Adrenal gland (tissue), 19 donors: ENCODE measurements around the gene RGL3. TPM values are rescaled to one million over a fixed set of nuclear protein-coding genes. Genes with fewer than 3 reads are reported as not detected.
A peak's percentile ranks its signal among the peaks of the same experiment; 100 is the strongest.
"Not testable (repeated sequence)": the region's sequence is repeated elsewhere in the genome, so short reads cannot be mapped to it uniquely, and the experiment has no call there.

Experiments used
- DNase-seq, 7 donors: peaks; one replicate each; pipeline ENCODE4 v3.0.0-alpha.2; 2019 to 2020
- H3K27ac ChIP-seq, 5 donors: fragments of 200-600 bp; sonication (generic) in 4 of 5; 1 replicate in 3 of 5; 2 replicates in 2 of 5; pipeline versions ENCODE4 v1.5.1 to v1.8.0; 2016 to 2020; ENCODE audit warnings: mild to moderate bottlenecking in 1 of 5
- H3K27me3 ChIP-seq: fragments of 200-600 bp; 2 replicates; pipeline ENCODE4 v1.8.0; 2021
- H3K36me3 ChIP-seq, 2 donors: fragments of 200-600 bp; replicated peaks in 1 of 2; 1 replicate in 1 of 2; 2 replicates in 1 of 2; pipeline versions ENCODE4 v1.5.1 to v1.8.0; 2018 to 2022
- H3K4me1 ChIP-seq, 2 donors: fragments of 200-600 bp; replicated peaks in 1 of 2; 1 replicate in 1 of 2; 2 replicates in 1 of 2; pipeline versions ENCODE4 v1.5.1 to v1.8.0; 2018 to 2021
- H3K4me3 ChIP-seq, 4 donors: fragments of 200-600 bp; sonication (generic) in 3 of 4; one replicate each; pipeline ENCODE4 v1.5.1; 2016 to 2018
- H3K9me3 ChIP-seq, 3 donors: fragments of 200-600 bp; sonication (generic) in 1 of 3; replicated peaks in 1 of 3; 1 replicate in 2 of 3; 2 replicates in 1 of 3; pipeline versions ENCODE4 v1.5.1 to v1.8.0; 2016 to 2021
- CTCF ChIP-seq, 6 experiments: fragments of 450-650 bp in 4 of 6; fragments of 200-600 bp in 2 of 6; sonication (generic) in 1 of 6; IDR thresholded peaks; 1 replicate in 5 of 6; 2 replicates in 1 of 6; pipeline versions ENCODE4 v1.5.1 to v1.8.0; 2016 to 2021; ENCODE audit warnings: antibody characterized with exemption in 6 of 6, mild to moderate bottlenecking in 2 of 6, moderate library complexity in 1 of 6
- POLR2A ChIP-seq, 2 donors: fragments of 450-650 bp; IDR thresholded peaks; one replicate each; pipeline ENCODE4 v1.6.1; 2017; ENCODE audit warnings: antibody characterized with exemption in 2 of 2, mild to moderate bottlenecking in 2 of 2, moderate library complexity in 1 of 2
- WGBS, 4 donors: extraction: QIAGEN DNeasy Blood & Tissue Kit in 2 of 4; methylation state at CpG; one replicate each; pipeline versions ENCODE4 v1.1.5 to v1.1.7; 2013 to 2017; 5-methylcytosine and 5-hydroxymethylcytosine counted together
- intact Hi-C, 2 donors: fragments of 100-400 bp; cut with DNase I; formaldehyde crosslinking; loops; one replicate each; pipeline versions ENCODE4 v1.14.1 to v1.15.0; 2022 to 2023
- long read RNA-seq, 10 donors: library from polyadenylated mRNA in 3 of 10; unstranded in 2 of 10; stranded (forward) in 1 of 10; transcript quantifications; one replicate each; pipeline ENCODE4 v2.0.0 and lab custom pipeline, GENCODE V29; 2021 to 2026
- polyA plus RNA-seq, 3 donors: library from polyadenylated mRNA; stranded (reverse); fragments of 200-250 nt in 2 of 3; fragments of 350-450 nt in 1 of 3; fragmentation: Illumina TruSeq in 1 of 3; extraction: RNeasy Lipid Tissue Mini Kit (QIAGEN cat#74804) in 1 of 3; gene quantifications; one replicate each; pipeline ENCODE4 v1.2.3, GENCODE V29; 2013 to 2014
- total RNA-seq, 9 donors: library from RNA; depleted of rRNA in 4 of 9; stranded (reverse); fragments of >200 nt in 4 of 9; fragments of 120-200 nt in 1 of 9; fragmentation: NEBNext Ultra II Directional in 1 of 9; extraction: Animal tissue kit (Norgen Biotek cat#: 25700) in 1 of 9; gene quantifications; one replicate each; pipeline versions ENCODE4 v1.1.0 to v1.2.4, GENCODE V29; 2013 to 2023
- donor health status: healthy with polysubstance abuse.
- donor health status: Bipolar disorder and iron deficiency.
- donor health status: DM: yes; HTN: yes; CAD: no.
- donor health status: DM: no; HTN: no; CAD: no.
- donor health status: DM: no; HTN: no; CAD: no.
- donor health status: DM: yes; HTN: yes; CAD: no.

RGL3 gene
- 10 to 100 TPM; 10.3 to 63.9 (median 33.0) TPM for total RNA-seq
- 100 to 1,000 TPM in 1 of 3 donors, 10 to 100 TPM in 2; 24.2 to 207 (median 64.1) TPM for polyA plus RNA-seq
- long read RNA-seq, donor 1, partial matches to known transcripts = 6 of 7 reads
- long read RNA-seq, donor 1, other reads (novel, unspliced or antisense) = 0 of 7 reads
- long read RNA-seq, donor 2, partial matches to known transcripts = 0 of 4 reads
- long read RNA-seq, donor 2, other reads (novel, unspliced or antisense) = 0 of 4 reads
- long read RNA-seq, donor 3 = 0 reads
- long read RNA-seq, donor 4, partial matches to known transcripts = 0 of 3 reads
- long read RNA-seq, donor 4, other reads (novel, unspliced or antisense) = 2 of 3 reads
- long read RNA-seq, donor 5, partial matches to known transcripts = 5 of 28 reads
- long read RNA-seq, donor 5, other reads (novel, unspliced or antisense) = 20 of 28 reads
- long read RNA-seq, donor 6, partial matches to known transcripts = 3 of 7 reads
- long read RNA-seq, donor 6, other reads (novel, unspliced or antisense) = 3 of 7 reads
- long read RNA-seq, donor 7, partial matches to known transcripts = 11 of 12 reads
- long read RNA-seq, donor 7, other reads (novel, unspliced or antisense) = 0 of 12 reads
- long read RNA-seq, donor 8, partial matches to known transcripts = 0 of 1 reads
- long read RNA-seq, donor 8, other reads (novel, unspliced or antisense) = 0 of 1 reads
- long read RNA-seq, donor 9 = 0 reads
- long read RNA-seq, donor 10 = 0 reads

- Histone ChIP-seq H3K4me3 (peak within 1 kb of the TSS in 3 of 4 donors; percentile 22 to 60 (median 40)), H3K27ac (peak within 1 kb of the TSS in 4 of 5 donors; percentile 11 to 87 (median 58)), H3K9me3 (no peaks in the 10 kb centered on the region), H3K36me3 (no peaks in the 10 kb centered on the region), H3K27me3 (no peaks in the 10 kb centered on the region), H3K4me1 (peaks cover 10 to 35% of the 10 kb centered on the region in 2 donors)
- intact Hi-C loops = no loop called here
- WGBS, 4 donors = 6 to 25% (median 11%) methylated on average over 17 to 72 of the region's 72 CpGs
- no peak for TF ChIP-seq CTCF (IDR thresholded peaks at IDR 0.05)
- peak in 1 of 2 donors; percentile 27 for TF ChIP-seq POLR2A (IDR thresholded peaks at IDR 0.05)
- DNase-seq = peak in 5 of 7 donors; percentile 44 to 64 (median 56)
Measured at GRCh38 chr19:11418549-11419506, at the start of gene RGL3. Gene RGL3, minus strand, starts transcription at chr19:11419314. Its CDS starts 36 bp downstream, at chr19:11419278.

GRCh38 chr19:11468266-11468845, 49.2 kb upstream of the RGL3 start:
- intact Hi-C loops, H3K4me3 ChIP-seq, H3K36me3 ChIP-seq, H3K9me3 ChIP-seq, H3K27ac ChIP-seq, H3K27me3 ChIP-seq, H3K4me1 ChIP-seq, DNase-seq: not testable (repeated sequence)
- WGBS, 4 donors = 60 to 74% (median 72%) methylated on average over 8 of the region's 8 CpGs

- TF ChIP-seq POLR2A (IDR thresholded peaks at IDR 0.05) (no peak), CTCF (IDR thresholded peaks at IDR 0.05) (no peak)
- intact Hi-C loops = no loop called here
- H3K27me3 ChIP-seq = no peaks in the 10 kb centered on the region
- no peaks in the 10 kb centered on the region for H3K4me1 ChIP-seq
- H3K27ac ChIP-seq = no peak overlapping the region
- no peak for DNase-seq
- no peak overlapping the region for H3K4me3 ChIP-seq
- no peaks in the 10 kb centered on the region for H3K36me3 ChIP-seq
- WGBS, 4 donors = 29 to 40% (median 33%) methylated on average over 4 to 8 of the region's 8 CpGs
- no peaks in the 10 kb centered on the region for H3K9me3 ChIP-seq
Measured at GRCh38 chr19:11465600-11465999, 46.5 kb upstream of the RGL3 start.
